H9 (cell line): ENCODE data around the gene MBD3L2B. TPM values are rescaled to one million over a fixed set of nuclear protein-coding genes. Genes with fewer than 3 reads are reported as not detected.

ENCODE experiments used
- DNase-seq: peaks from one replicate; pipeline ENCODE4 v3.0.0-alpha.2; 2017
- H2AFZ ChIP-seq: one replicate; pipeline ENCODE4 v1.6.1; 2013; ENCODE audit warnings: mild to moderate bottlenecking, low read length, control low read depth, moderate library complexity
- H2AK5ac ChIP-seq: 2 replicates; pipeline ENCODE4 v1.6.1; 2013; ENCODE audit warnings: low read length, control low read depth, mixed read lengths; ENCODE audit not compliant: insufficient read length
- H2BK120ac ChIP-seq: one replicate; pipeline ENCODE4 v1.6.1; 2013; ENCODE audit warnings: low read depth, mild to moderate bottlenecking, low read length, control low read depth, inconsistent platforms; ENCODE audit not compliant: poor library complexity, severe bottlenecking
- H2BK12ac ChIP-seq: 2 replicates; pipeline ENCODE4 v1.6.1; 2013; ENCODE audit warnings: low read length, control low read depth, mixed read lengths, low read depth; ENCODE audit not compliant: insufficient read length
- H2BK15ac ChIP-seq: 2 replicates; pipeline ENCODE4 v1.6.1; 2013; ENCODE audit warnings: low read depth, low read length, control low read depth
- H2BK20ac ChIP-seq: one replicate; pipeline ENCODE4 v1.6.1; 2013; ENCODE audit warnings: low read depth, mild to moderate bottlenecking, low read length, control low read depth, inconsistent platforms; ENCODE audit not compliant: poor library complexity, severe bottlenecking
- H2BK5ac ChIP-seq: 2 replicates; pipeline ENCODE4 v1.6.1; 2013; ENCODE audit warnings: low read length, control low read depth, mixed read lengths; ENCODE audit not compliant: insufficient read length
- H3K14ac ChIP-seq: 2 replicates; pipeline ENCODE4 v1.6.1; 2013; ENCODE audit warnings: low read length, control low read depth; ENCODE audit not compliant: insufficient read depth
- H3K18ac ChIP-seq: 2 replicates; pipeline ENCODE4 v1.6.1; 2013; ENCODE audit warnings: low read depth, mild to moderate bottlenecking, mixed read lengths, low read length, control low read depth; ENCODE audit not compliant: insufficient read length
- H3K23ac ChIP-seq: 2 replicates; pipeline ENCODE4 v1.6.1; 2013; ENCODE audit warnings: low read length, control low read depth, mixed read lengths, low read depth; ENCODE audit not compliant: insufficient read length
- H3K23me2 ChIP-seq: 2 replicates; pipeline ENCODE4 v1.6.1; 2013; ENCODE audit warnings: low read depth, mild to moderate bottlenecking, mixed read lengths, low read length, control low read depth; ENCODE audit not compliant: insufficient read length, poor library complexity, severe bottlenecking
- H3K27ac ChIP-seq: 2 replicates; pipeline ENCODE4 v1.5.1; 2013; ENCODE audit warnings: low read length, control low read depth, mixed read lengths, low read depth; ENCODE audit not compliant: insufficient read length
- H3K27me3 ChIP-seq: 2 replicates; pipeline ENCODE4 v1.6.1; 2013; ENCODE audit warnings: low read length, control low read depth, inconsistent platforms; ENCODE audit not compliant: insufficient read depth
- H3K4ac ChIP-seq: 2 replicates; pipeline ENCODE4 v1.6.1; 2013; ENCODE audit warnings: low read depth, mild to moderate bottlenecking, control low read depth, inconsistent platforms, low read length, moderate library complexity
- H3K4me1 ChIP-seq: 2 replicates; pipeline ENCODE4 v1.6.1; 2013; ENCODE audit warnings: low read length, control low read depth, inconsistent platforms; ENCODE audit not compliant: insufficient read depth
- H3K4me2 ChIP-seq: 2 replicates; pipeline ENCODE4 v1.6.1; 2013; ENCODE audit warnings: low read length, control low read depth, mixed read lengths; ENCODE audit not compliant: insufficient read length, insufficient read depth
- H3K56ac ChIP-seq: 2 replicates; pipeline ENCODE4 v1.6.1; 2013; ENCODE audit warnings: low read depth, mild to moderate bottlenecking, mixed read lengths, low read length, control low read depth; ENCODE audit not compliant: insufficient read length
- H3K79me1 ChIP-seq: 2 replicates; pipeline ENCODE4 v1.6.1; 2013; ENCODE audit warnings: low read depth, mild to moderate bottlenecking, moderate library complexity, low read length, control low read depth, inconsistent platforms; ENCODE audit not compliant: insufficient read depth, poor library complexity, severe bottlenecking
- H3K79me2 ChIP-seq: 2 replicates; pipeline ENCODE4 v1.6.1; 2013; ENCODE audit warnings: low read length, control low read depth, inconsistent platforms; ENCODE audit not compliant: insufficient read depth
- H3K9ac ChIP-seq: 2 replicates; pipeline ENCODE4 v1.6.1; 2013; ENCODE audit warnings: low read length, control low read depth, mixed read lengths; ENCODE audit not compliant: insufficient read length; ENCODE audit errors: extremely low read depth
- H3K9me3 ChIP-seq: one replicate; pipeline ENCODE4 v1.6.1; 2013; ENCODE audit warnings: low read depth, low read length, inconsistent platforms; ENCODE audit not compliant: control insufficient read depth
- H3T11ph ChIP-seq: one replicate; pipeline ENCODE4 v1.6.1; 2013; ENCODE audit warnings: mild to moderate bottlenecking, low read length, control low read depth, inconsistent platforms
- H4K20me1 ChIP-seq: one replicate; pipeline ENCODE4 v1.6.1; 2013; ENCODE audit not compliant: control insufficient read depth, insufficient read length, insufficient read depth
- H4K5ac ChIP-seq: 2 replicates; pipeline ENCODE4 v1.6.1; 2013; ENCODE audit warnings: low read depth, mild to moderate bottlenecking, mixed read lengths, low read length, control low read depth; ENCODE audit not compliant: insufficient read length
- H4K8ac ChIP-seq: replicated peaks from 2 replicates; pipeline ENCODE4 v1.6.1; 2013; ENCODE audit warnings: low read length, control low read depth, mixed read lengths, low read depth; ENCODE audit not compliant: insufficient read length
- H4K91ac ChIP-seq: 2 replicates; pipeline ENCODE4 v1.6.1; 2013; ENCODE audit warnings: low read depth, mild to moderate bottlenecking, moderate library complexity, mixed read lengths, low read length, control low read depth; ENCODE audit not compliant: insufficient read length
- H3K27ac Mint-ChIP-seq, 3 experiments: 2 replicates in 2 of 3; 3 replicates in 1 of 3; pipeline ENCODE4 v1.8.0; 2020 to 2021; ENCODE audit warnings: mixed read lengths in 3 of 3, mild to moderate bottlenecking in 1 of 3, moderate library complexity in 1 of 3
- H3K27me3 Mint-ChIP-seq: 2 replicates; pipeline ENCODE4 v1.8.0; 2021; ENCODE audit warnings: low read depth, mild to moderate bottlenecking, moderate library complexity, mixed read lengths
- H3K36me3 Mint-ChIP-seq, 3 experiments: 2 replicates in 2 of 3; 3 replicates in 1 of 3; pipeline ENCODE4 v1.8.0; 2020 to 2021; ENCODE audit warnings: low read depth in 3 of 3, mixed read lengths in 3 of 3; ENCODE audit not compliant: insufficient read depth in 1 of 3
- H3K4me1 Mint-ChIP-seq, 2 experiments: 2 replicates each; pipeline ENCODE4 v1.8.0; 2020; ENCODE audit warnings: mixed read lengths in 2 of 2
- H3K4me3 Mint-ChIP-seq, 2 experiments: 2 replicates in 1 of 2; 3 replicates in 1 of 2; pipeline ENCODE4 v1.8.0; 2020 to 2021; ENCODE audit warnings: mild to moderate bottlenecking in 2 of 2, mixed read lengths in 2 of 2, moderate library complexity in 1 of 2
- H3K9me3 Mint-ChIP-seq, 2 experiments: 2 replicates in 1 of 2; 3 replicates in 1 of 2; pipeline ENCODE4 v1.8.0; 2020; ENCODE audit warnings: mild to moderate bottlenecking in 2 of 2, mixed read lengths in 2 of 2, moderate library complexity in 1 of 2
- CTCF ChIP-seq: fragments of 200-600 bp; sonication (generic); conservative IDR thresholded peaks from 3 replicates; pipeline ENCODE4 v1.8.0; 2021; ENCODE audit warnings: antibody characterized with exemption, mild to moderate bottlenecking
- WGBS: extraction: QIAGEN DNeasy Blood & Tissue Kit; methylation state at CpG from one replicate; pipeline ENCODE4 v1.1.7; 2013; ENCODE audit warnings: missing lambda C conversion rate, low lambda C conversion rate, mixed read lengths; ENCODE audit not compliant: insufficient read length; ENCODE audit errors: extremely low coverage; 5-methylcytosine and 5-hydroxymethylcytosine counted together
- total RNA-seq: library from RNA; stranded (reverse); gene quantifications from 2 replicates; pipeline ENCODE4 v1.2.1, GENCODE V29; 2021

MBD3L2B gene
- total RNA-seq, 1 experiment from 2014 or later = not detected

GRCh38 chr19:6970443-6970842 is 50.8 kb downstream of the MBD3L2B start:
- Histone ChIP-seq H3K9me3 (peaks cover 63% of the 10 kb centered on the region), H2BK5ac (no peak overlapping the region), H4K5ac (no peak overlapping the region), H3K23ac (no peak overlapping the region), H3K4me1 (no peaks in the 10 kb centered on the region), H3K23me2 (no peaks in the 10 kb centered on the region), H2AFZ (no peak overlapping the region), H3K18ac (no peak overlapping the region), H2BK15ac (no peak overlapping the region), H3K27ac (no peak overlapping the region), H3T11ph (no peak overlapping the region), H2AK5ac (no peak overlapping the region), H3K27me3 (no peaks in the 10 kb centered on the region), H3K56ac (no peak overlapping the region), H4K91ac (no peak overlapping the region), H2BK20ac (no peak overlapping the region), H4K8ac (no peak overlapping the region), H3K79me1 (no peaks in the 10 kb centered on the region), H3K79me2 (no peaks in the 10 kb centered on the region), H3K4me2 (no peak overlapping the region), H3K14ac (no peak overlapping the region), H2BK120ac (no peak overlapping the region), H3K9ac (no peak overlapping the region), H2BK12ac (no peak overlapping the region), H3K4ac (no peak overlapping the region), H4K20me1 (no peaks in the 10 kb centered on the region)
- Mint-ChIP-seq H3K36me3 (peaks cover 0 to 33% (median 5%) of the 10 kb centered on the region in 3 experiments; a peak in 4 of 7 replicates), H3K4me3 (no peak overlapping the region), H3K4me1 (no peaks in the 10 kb centered on the region), H3K27ac (no peak overlapping the region), H3K27me3 (peaks cover 2% of the 10 kb centered on the region; the same call in 1 of the 2 replicates), H3K9me3 (peaks cover 82 to 93% of the 10 kb centered on the region in 2 experiments)
- no CpG with 5 or more reads among the region's 5 CpGs for WGBS
- no peak for DNase-seq
- TF ChIP-seq CTCF = no peak
